Stimulated activated memory B cell treated with anti-CD40 and anti-IgM and Interleukin-4, amounts not matched to agents 10 μg/mL and 1 μg/mL and 100 μg/mL, for 72 hours (primary cell): ENCODE results near the gene GLYATL3.

Experiments
- ATAC-seq: fragments of 150-1000 bp; cut with Tn5 transposase; 2 replicates; pipeline ENCODE4 v1.10.0; 2021
- H3K27ac Mint-ChIP-seq: one replicate; pipeline ENCODE4 v1.8.0; 2022; ENCODE audit warnings: mild to moderate bottlenecking, mixed read lengths
- H3K27me3 Mint-ChIP-seq: one replicate; pipeline ENCODE4 v1.8.0; 2022; ENCODE audit warnings: mixed read lengths
- H3K36me3 Mint-ChIP-seq: one replicate; pipeline ENCODE4 v1.8.0; 2022; ENCODE audit warnings: mixed read lengths
- H3K4me1 Mint-ChIP-seq: one replicate; pipeline ENCODE4 v1.8.0; 2022; ENCODE audit warnings: mixed read lengths
- H3K4me3 Mint-ChIP-seq: one replicate; pipeline ENCODE4 v1.8.0; 2022; ENCODE audit warnings: mild to moderate bottlenecking, moderate library complexity, mixed read lengths
- H3K9me3 Mint-ChIP-seq: one replicate; pipeline ENCODE4 v1.8.0; 2022; ENCODE audit warnings: mixed read lengths

Gene GLYATL3

GRCh38 chr6:49550492-49551077 lies 50.9 kb downstream of the GLYATL3 start, which contains the start of gene C6orf141:
Gene C6orf141 (plus strand): TSS chr6:49550668. CDS start chr6:49550793, 125 bp downstream.
- H3K27ac Mint-ChIP-seq: no peak within 1 kb of the TSS
- H3K4me1 Mint-ChIP-seq: peaks cover 21% of the 10 kb centered on the region
- no peaks in the 10 kb centered on the region for H3K9me3 Mint-ChIP-seq
- peak; percentile 52 for ATAC-seq
- H3K4me3 Mint-ChIP-seq: peak within 1 kb of the TSS; percentile 71
- H3K36me3 Mint-ChIP-seq: no peaks in the 10 kb centered on the region
- H3K27me3 Mint-ChIP-seq: peaks cover 47% of the 10 kb centered on the region

- peak; percentile 32 for ATAC-seq
- no peaks in the 10 kb centered on the region for H3K36me3 Mint-ChIP-seq
- peak overlapping the region; percentile 71 for H3K4me3 Mint-ChIP-seq
- no peaks in the 10 kb centered on the region for H3K9me3 Mint-ChIP-seq
- H3K27ac Mint-ChIP-seq: no peak overlapping the region
- peaks cover 47% of the 10 kb centered on the region for H3K27me3 Mint-ChIP-seq
- peaks cover 21% of the 10 kb centered on the region for H3K4me1 Mint-ChIP-seq
Observed at GRCh38 chr6:49551078-49551865, 51.5 kb downstream of the GLYATL3 start.

- no peak overlapping the region for H3K27ac Mint-ChIP-seq
- peaks cover 21% of the 10 kb centered on the region for H3K4me1 Mint-ChIP-seq
- H3K4me3 Mint-ChIP-seq: peak overlapping the region; percentile 71
- no peaks in the 10 kb centered on the region for H3K9me3 Mint-ChIP-seq
- no peaks in the 10 kb centered on the region for H3K36me3 Mint-ChIP-seq
- H3K27me3 Mint-ChIP-seq: peaks cover 47% of the 10 kb centered on the region
- no peak for ATAC-seq
Observed at GRCh38 chr6:49551866-49552129, 52.1 kb downstream of the GLYATL3 start.

GRCh38 chr6:49552596-49552995 lies 52.9 kb downstream of the GLYATL3 start:
- no peak for ATAC-seq
- H3K4me3 Mint-ChIP-seq: no peak overlapping the region
- no peak overlapping the region for H3K27ac Mint-ChIP-seq
- peaks cover 47% of the 10 kb centered on the region for H3K27me3 Mint-ChIP-seq
- H3K9me3 Mint-ChIP-seq: no peaks in the 10 kb centered on the region
- H3K4me1 Mint-ChIP-seq: peaks cover 21% of the 10 kb centered on the region
- no peaks in the 10 kb centered on the region for H3K36me3 Mint-ChIP-seq

- ATAC-seq: no peak
- Mint-ChIP-seq H3K9me3 (no peaks in the 10 kb centered on the region), H3K27me3 (peaks cover 54% of the 10 kb centered on the region), H3K4me1 (peaks cover 21% of the 10 kb centered on the region), H3K36me3 (no peaks in the 10 kb centered on the region), H3K27ac (no peak overlapping the region), H3K4me3 (no peak overlapping the region)
Observed at GRCh38 chr6:49553384-49553783, 53.7 kb downstream of the GLYATL3 start.

GRCh38 chr6:49555951-49556350 lies 56.2 kb downstream of the GLYATL3 start:
- no peaks in the 10 kb centered on the region for H3K36me3 Mint-ChIP-seq
- H3K27ac Mint-ChIP-seq: no peak overlapping the region
- H3K4me3 Mint-ChIP-seq: no peak overlapping the region
- no peaks in the 10 kb centered on the region for H3K9me3 Mint-ChIP-seq
- peaks cover 11% of the 10 kb centered on the region for H3K4me1 Mint-ChIP-seq
- peaks cover 31% of the 10 kb centered on the region for H3K27me3 Mint-ChIP-seq
- ATAC-seq: no peak

GRCh38 chr6:49556429-49556837 lies 56.7 kb downstream of the GLYATL3 start:
- ATAC-seq: no peak
- H3K27ac Mint-ChIP-seq: no peak overlapping the region

GRCh38 chr6:49557177-49557576 lies 57.5 kb downstream of the GLYATL3 start:
- no peak overlapping the region for H3K27ac Mint-ChIP-seq
- no peak for ATAC-seq
- H3K27me3 Mint-ChIP-seq: peaks cover 19% of the 10 kb centered on the region
- no peaks in the 10 kb centered on the region for H3K4me1 Mint-ChIP-seq
- no peaks in the 10 kb centered on the region for H3K36me3 Mint-ChIP-seq
- no peaks in the 10 kb centered on the region for H3K9me3 Mint-ChIP-seq
- no peak overlapping the region for H3K4me3 Mint-ChIP-seq

More at GRCh38 chr6:49556429-49556837, 56.7 kb downstream of the GLYATL3 start:
- H3K9me3 Mint-ChIP-seq: no peaks in the 10 kb centered on the region
- H3K36me3 Mint-ChIP-seq: no peaks in the 10 kb centered on the region
- peaks cover 6% of the 10 kb centered on the region for H3K4me1 Mint-ChIP-seq
- peaks cover 26% of the 10 kb centered on the region for H3K27me3 Mint-ChIP-seq
- H3K4me3 Mint-ChIP-seq: no peak overlapping the region

- H3K4me1 Mint-ChIP-seq: no peaks in the 10 kb centered on the region
- peaks cover 10% of the 10 kb centered on the region for H3K27me3 Mint-ChIP-seq
- no peak overlapping the region for H3K4me3 Mint-ChIP-seq
- H3K9me3 Mint-ChIP-seq: no peaks in the 10 kb centered on the region
- H3K27ac Mint-ChIP-seq: no peak overlapping the region
- H3K36me3 Mint-ChIP-seq: no peaks in the 10 kb centered on the region
- no peak for ATAC-seq
Observed at GRCh38 chr6:49558238-49558637, 58.5 kb downstream of the GLYATL3 start.

GRCh38 chr6:49563006-49563886 lies 63.5 kb downstream of the GLYATL3 start:
- H3K36me3 Mint-ChIP-seq: no peaks in the 10 kb centered on the region
- H3K27me3 Mint-ChIP-seq: peaks cover 3% of the 10 kb centered on the region
- H3K4me3 Mint-ChIP-seq: no peak overlapping the region
- H3K27ac Mint-ChIP-seq: no peak overlapping the region
- ATAC-seq: no peak
- H3K9me3 Mint-ChIP-seq: no peaks in the 10 kb centered on the region
- no peaks in the 10 kb centered on the region for H3K4me1 Mint-ChIP-seq

- Mint-ChIP-seq H3K27ac (no peak overlapping the region), H3K27me3 (no peaks in the 10 kb centered on the region)
Observed at GRCh38 chr6:49564552-49564951, 64.8 kb downstream of the GLYATL3 start.

GRCh38 chr6:49565261-49565660 lies 65.5 kb downstream of the GLYATL3 start:
- Mint-ChIP-seq H3K9me3 (no peaks in the 10 kb centered on the region), H3K4me1 (no peaks in the 10 kb centered on the region), H3K27ac (no peak overlapping the region), H3K4me3 (no peak overlapping the region), H3K27me3 (no peaks in the 10 kb centered on the region), H3K36me3 (no peaks in the 10 kb centered on the region)
- no peak for ATAC-seq

More at GRCh38 chr6:49564552-49564951, 64.8 kb downstream of the GLYATL3 start:
- Mint-ChIP-seq H3K4me3 (no peak overlapping the region), H3K36me3 (no peaks in the 10 kb centered on the region), H3K4me1 (no peaks in the 10 kb centered on the region), H3K9me3 (no peaks in the 10 kb centered on the region)
- no peak for ATAC-seq

- Mint-ChIP-seq H3K4me3 (no peak overlapping the region), H3K4me1 (no peaks in the 10 kb centered on the region), H3K27me3 (no peaks in the 10 kb centered on the region), H3K9me3 (no peaks in the 10 kb centered on the region), H3K36me3 (no peaks in the 10 kb centered on the region), H3K27ac (no peak overlapping the region)
- no peak for ATAC-seq
Observed at GRCh38 chr6:49565855-49566254, 66.1 kb downstream of the GLYATL3 start.

- ATAC-seq: no peak
- Mint-ChIP-seq H3K4me1 (no peaks in the 10 kb centered on the region), H3K27ac (no peak overlapping the region), H3K4me3 (no peak overlapping the region), H3K9me3 (peaks cover 2% of the 10 kb centered on the region), H3K36me3 (no peaks in the 10 kb centered on the region), H3K27me3 (no peaks in the 10 kb centered on the region)
Observed at GRCh38 chr6:49570474-49571079, 70.9 kb downstream of the GLYATL3 start.

- no peak overlapping the region for H3K27ac Mint-ChIP-seq
- ATAC-seq: peak; percentile 10
- H3K36me3 Mint-ChIP-seq: no peaks in the 10 kb centered on the region
- peaks cover 5% of the 10 kb centered on the region for H3K9me3 Mint-ChIP-seq
- H3K4me3 Mint-ChIP-seq: no peak overlapping the region
- no peaks in the 10 kb centered on the region for H3K27me3 Mint-ChIP-seq
- no peaks in the 10 kb centered on the region for H3K4me1 Mint-ChIP-seq
Observed at GRCh38 chr6:49576618-49577017, 76.9 kb downstream of the GLYATL3 start.
